GM19238 (cell line): ENCODE results near the gene LMTK2.

Experiments used
- DNase-seq: peaks from one replicate; pipeline ENCODE4 v3.0.0; 2011; ENCODE audit warnings: low spot score; ENCODE audit not compliant: insufficient read length

Gene LMTK2

DNA sequence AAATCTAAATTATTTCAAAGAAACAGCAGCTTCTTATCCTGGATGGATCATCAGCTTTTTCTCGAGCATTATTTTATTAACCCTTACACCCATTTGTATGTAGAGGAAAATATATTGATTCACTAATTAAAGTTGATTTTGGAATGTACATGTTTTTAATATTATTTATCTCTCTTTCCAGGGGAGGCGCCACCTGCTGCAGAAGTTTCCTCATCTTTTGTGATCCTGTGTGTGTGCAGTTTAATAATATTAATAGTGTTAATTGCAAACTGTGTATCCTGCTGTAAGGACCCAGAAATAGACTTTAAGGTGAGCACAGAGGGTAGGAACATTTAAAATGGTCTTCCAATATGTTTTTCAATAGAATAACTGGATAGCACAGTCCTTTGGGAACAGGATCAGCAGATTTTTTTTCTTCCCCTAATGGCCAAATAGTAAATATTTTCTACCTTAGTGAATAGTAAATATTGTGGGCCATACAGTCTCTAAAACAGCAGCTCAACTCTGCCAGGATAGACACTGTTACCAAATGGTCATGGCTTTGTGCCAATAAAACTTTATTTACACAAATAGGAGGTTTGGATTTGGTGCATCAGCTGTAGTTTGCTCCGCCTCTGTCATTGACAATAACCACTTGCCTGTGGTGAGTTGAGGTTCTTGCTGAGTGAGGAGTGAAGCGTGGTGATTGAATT is 30.6 kb downstream of the LMTK2 start:
- DNase-seq = no peak

DNA sequence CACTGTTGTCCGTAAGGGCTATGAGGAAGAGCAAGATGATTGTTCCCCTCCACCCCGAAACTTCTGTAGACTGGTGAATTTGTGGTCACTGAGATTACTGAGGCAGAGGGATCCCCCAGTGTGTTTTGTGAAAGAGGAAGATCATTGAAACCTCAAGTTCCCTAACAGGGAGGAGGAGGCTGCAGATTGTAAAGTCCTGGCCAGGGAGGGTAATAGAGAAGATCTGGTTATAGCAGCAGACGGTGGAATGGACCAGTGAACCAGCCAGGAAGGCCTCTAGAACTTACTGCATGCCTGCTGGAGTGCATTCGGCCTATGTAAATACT is 31.1 kb downstream of the LMTK2 start:
- DNase-seq = peak; percentile 23

DNA sequence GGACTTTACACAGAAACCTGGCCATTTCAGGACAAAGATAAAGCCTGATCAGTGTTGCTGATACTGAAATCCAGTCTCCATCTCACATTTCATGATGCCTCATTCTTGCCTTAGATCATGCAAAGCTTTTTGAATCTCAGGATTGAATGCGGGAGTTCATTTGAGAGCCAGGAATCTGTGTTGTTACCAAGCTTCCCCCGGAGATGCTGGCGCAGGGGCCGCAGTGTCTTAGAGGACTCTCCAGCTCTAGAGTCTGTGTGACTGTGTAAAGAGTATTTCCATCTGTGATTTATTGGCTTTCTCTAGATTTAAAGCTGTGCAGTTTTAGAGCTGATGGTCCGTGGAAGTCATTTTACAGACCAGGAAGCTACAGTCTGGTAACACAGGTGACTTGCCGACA is 32.0 kb downstream of the LMTK2 start:
- no peak for DNase-seq

DNA sequence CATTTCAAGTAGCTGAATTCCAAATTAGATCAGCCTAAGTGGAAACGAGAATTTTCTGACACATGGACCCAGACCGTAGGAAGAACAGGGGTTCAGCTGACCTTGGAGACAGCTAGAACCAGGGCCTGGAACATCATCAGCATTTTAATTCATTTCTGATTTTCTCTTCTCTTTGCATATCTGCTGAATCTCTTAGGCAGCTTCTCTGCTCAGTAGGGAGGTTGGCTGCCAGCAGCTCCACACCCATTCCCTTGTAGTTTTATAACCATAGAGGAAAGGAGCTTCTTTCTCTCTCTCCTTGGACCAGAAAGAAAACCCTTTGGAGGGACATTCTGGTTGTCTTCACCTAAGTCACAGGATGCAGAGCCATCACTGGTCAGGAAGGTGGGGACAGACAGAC is 36.0 kb downstream of the LMTK2 start:
- DNase-seq = no peak

DNA sequence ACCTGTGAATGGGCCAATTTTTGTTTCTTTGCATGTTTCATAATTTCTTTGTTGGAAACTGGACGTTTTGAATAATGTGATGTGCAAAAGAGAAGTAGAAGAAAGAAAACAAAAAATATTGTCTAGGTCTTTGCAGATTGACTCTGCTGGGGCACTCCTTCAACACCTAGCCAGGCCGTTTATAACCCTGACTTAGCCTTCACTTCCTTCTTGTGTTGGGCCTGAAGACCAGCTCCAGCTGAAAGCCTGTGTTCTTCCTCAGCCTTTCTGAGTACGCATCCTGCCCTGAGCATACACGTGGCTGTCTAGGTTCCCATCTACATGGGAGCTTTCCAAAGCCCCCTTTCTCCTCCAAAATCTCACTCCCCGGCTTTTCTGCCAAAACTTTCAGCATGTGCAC is 41.9 kb downstream of the LMTK2 start:
- no peak for DNase-seq

DNA sequence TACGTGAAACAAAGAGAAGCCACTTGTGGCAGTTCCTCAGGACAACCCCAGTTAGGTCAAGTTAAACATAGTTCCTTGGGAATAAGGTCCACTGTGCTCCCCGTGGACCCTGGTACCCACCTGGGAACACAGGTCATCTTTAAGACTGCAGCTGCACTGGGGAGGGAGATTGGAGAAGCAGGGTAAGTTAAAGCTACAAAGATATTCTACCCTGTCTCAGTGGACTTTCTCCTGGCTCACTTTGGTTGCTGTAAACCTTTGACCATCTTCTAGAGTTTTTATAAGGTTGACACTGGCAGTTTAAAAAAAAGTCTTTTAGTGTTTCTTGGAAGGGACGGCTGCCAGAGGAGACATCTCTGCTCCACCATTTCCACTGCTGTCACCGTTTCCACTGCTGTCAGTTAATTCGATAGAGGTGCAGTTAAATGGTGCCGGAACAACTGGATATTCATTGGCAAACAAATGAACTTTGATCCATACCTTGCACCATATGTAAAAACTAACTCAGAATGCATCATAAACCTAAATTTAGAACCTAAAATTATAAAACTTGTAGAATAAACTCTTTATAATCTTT is 42.5 kb downstream of the LMTK2 start:
- no peak for DNase-seq

DNA sequence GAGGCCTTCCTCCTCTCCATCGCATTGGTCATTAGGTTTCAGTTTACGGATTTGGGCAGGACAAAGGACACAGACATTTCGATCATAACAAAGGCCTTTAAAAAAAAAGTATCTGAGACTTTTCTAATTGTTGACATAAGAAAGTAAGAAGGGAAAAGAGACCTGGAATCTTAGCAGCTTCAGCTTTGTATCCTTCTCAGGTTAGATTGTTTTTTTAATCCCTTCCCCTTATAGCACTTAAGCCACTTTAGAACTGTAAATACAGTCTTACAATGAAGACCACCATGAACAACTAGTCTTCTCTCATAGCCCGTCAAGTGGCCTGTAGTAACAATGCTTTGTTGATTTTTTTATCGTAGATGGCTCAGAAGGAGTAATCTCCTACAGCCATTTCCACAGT is 45.2 kb downstream of the LMTK2 start:
- DNase-seq = no peak

DNA sequence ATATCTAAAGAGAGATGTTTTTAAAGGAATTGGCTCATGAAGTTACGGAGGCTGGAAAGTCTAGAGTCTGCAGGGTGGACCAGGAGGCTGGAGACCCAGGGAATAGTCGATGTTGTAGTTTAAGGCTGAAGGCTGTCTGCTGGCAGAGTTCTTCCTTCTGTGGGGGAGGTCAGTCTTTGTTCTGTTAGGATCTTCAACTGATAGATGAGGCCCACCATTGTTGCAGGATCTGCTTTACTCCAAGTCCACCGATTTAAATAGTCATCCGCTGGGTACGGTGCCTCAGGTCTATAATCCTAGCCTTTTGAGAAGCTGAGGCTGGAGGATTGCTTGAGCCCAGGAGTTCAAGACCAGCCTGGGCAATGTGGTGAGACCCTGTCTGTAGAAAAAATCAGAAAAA is 50.0 kb downstream of the LMTK2 start:
- no peak for DNase-seq

DNA sequence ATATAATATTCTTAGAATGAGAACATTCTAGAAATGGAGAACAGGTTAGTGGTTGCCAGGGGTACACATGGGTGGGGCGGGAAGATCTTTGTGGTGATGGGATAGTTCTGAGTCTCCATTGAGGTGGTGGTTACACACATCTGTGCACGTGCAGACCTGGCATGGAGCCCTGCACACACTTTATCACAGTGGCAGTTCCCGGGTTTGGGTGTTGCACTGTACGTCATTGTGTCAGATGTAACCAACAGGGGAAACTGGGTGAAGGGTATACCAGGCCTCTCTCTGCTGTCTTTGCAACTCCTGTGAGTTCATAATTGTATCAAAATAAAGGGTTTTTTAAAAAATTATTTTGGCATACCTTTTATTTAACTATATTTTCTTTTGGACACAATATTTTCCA is 51.1 kb downstream of the LMTK2 start:
- no peak for DNase-seq

DNA sequence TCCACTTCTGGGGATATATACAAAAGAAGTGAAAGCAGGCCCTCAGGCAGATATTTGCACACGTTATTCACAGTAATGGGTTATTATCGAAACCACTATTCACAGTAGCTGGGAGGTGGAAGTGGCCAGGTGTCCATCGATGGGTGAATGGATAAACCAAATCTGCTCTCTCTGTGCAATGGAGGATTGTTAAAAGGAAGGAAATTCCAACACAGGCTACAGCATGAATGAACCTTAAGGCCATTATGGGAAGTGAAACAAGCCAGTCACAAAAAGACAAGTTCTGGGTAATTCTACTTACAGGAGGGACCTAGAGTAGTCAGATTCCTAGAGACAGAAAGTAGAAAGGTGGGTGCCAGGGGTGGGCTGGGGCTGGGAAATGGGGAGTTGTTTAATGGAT is 56.1 kb downstream of the LMTK2 start:
- DNase-seq = no peak

DNA sequence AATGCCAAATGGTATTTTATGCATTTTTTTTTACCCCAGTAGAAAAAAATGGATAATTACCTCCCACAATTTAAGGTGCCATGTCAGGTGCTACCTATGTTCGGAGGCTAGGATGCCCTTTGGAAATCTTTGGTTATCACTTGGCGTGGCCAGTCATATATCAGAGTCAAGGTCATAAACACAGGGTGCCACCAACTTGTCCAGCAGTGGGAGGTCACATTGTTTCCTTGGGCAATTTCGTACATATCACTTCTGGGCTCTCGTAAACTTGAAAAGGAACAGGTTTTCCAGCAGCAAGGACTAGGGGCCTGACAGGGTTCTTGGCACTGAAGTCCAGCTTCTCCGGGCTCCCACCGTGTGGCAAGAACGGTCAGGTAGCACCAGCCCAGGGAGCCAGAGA is 56.6 kb downstream of the LMTK2 start:
- DNase-seq = no peak

DNA sequence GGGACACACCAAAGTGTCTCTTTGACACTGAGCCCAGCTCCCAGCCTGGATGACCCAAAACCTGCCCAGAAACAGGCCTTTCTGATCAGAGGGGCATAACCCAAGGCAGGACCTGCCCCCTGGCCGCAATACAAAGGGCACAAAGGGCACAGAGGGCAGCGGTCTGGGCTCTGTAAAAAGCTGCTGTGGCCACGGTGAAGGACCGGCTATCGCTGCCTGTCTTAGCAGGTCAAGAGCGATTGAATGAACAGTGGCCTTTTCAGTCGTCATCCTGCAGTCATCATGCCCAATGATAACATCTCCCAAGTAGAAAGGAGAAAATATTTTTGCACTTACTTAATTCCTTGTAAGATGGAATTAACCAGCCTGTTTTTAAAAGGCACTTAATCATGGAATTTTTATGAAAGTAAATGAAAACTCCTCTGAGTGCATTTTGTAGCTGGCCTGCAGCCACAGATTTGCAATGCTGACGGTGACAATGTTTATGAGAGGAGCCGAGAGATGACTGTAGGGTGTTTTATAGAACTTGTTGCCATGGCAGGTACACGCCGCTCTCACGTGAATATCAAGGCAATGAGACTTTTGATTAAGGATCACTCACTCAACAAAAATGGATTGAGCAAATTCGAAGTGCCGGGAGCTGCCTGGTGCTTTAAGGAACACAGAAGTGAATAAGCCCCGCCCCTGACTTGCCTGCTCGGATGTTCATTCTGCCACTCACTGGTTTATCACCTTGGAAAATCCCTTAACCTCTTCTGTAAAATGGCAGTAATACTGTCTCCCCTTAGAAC is 57.2 kb downstream of the LMTK2 start:
- DNase-seq = no peak

DNA sequence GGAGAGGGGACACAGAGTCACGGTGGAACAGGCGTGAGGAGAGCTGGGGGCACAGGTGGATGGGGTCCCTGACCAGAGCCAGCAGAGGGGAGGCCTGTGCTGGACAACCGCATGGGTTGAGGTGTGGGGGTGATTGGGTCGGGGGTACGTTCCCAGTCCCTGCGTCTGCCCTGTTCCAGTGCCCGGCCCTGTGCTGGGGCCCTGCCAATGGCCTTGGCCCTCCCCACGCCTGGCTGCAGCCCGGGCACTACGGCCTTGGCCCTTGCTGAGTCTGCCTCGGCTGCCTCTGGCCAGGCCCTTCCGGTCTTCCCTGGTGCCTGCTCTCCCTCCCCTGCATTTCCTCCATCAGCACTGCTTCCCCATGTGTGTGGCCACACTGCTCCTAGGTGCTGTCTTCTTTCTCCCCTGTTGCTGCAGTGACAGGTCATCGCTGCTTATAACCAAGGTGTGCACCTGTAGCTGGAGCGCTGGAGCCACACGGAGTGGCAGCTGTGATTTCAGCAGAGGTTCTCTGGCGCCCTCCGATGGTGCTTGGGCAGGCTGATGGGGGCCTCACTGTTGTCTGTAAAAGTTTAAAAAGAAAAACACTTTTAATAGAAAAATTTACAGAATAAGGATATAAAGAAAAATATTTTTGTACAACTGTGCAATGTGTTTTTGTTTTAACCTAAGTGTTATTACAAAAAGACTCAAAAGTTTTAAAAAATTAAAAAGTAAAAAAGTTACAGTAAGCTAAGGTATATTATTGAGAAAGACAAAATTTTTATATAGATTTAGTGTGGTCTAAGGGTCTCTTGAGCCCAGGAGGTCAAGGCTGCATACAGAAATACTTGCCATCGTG is 59.4 kb downstream of the LMTK2 start:
- peak; percentile 45 for DNase-seq

DNA sequence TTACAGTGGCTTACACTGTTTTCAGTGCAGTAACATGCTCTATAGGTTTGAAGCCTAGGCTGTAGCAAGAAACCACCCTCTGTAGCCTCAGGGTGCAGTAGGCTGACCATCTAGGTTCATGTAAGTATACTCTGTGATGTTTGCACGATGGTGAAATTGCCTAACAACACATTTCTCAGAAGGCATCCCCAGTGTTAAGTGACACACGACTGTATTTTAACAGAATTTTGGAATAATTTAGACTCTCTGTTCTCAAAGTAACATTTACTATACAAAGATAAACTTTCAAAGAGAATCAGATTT is 60.0 kb downstream of the LMTK2 start:
- no peak for DNase-seq

DNA sequence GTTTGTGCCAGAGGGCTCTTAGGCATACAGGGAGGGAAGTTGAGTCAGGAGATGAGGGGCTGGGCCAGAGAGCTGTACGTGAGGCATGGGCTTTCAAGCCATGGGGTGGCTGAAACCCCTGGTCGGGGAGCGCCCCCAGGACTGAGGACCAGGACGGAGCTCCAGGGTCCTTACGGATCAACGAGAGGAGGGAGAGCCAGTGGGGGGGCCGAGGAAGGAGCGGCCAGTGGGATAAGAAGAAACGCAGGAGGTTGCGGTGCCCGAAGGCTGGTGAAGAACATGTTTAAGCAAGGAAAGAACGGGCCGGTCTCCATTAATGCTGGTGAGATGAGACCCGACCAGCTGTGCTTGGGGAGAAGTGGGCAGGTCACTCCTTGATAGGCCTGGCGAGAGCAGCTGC is 61.0 kb downstream of the LMTK2 start:
- DNase-seq = no peak

DNA sequence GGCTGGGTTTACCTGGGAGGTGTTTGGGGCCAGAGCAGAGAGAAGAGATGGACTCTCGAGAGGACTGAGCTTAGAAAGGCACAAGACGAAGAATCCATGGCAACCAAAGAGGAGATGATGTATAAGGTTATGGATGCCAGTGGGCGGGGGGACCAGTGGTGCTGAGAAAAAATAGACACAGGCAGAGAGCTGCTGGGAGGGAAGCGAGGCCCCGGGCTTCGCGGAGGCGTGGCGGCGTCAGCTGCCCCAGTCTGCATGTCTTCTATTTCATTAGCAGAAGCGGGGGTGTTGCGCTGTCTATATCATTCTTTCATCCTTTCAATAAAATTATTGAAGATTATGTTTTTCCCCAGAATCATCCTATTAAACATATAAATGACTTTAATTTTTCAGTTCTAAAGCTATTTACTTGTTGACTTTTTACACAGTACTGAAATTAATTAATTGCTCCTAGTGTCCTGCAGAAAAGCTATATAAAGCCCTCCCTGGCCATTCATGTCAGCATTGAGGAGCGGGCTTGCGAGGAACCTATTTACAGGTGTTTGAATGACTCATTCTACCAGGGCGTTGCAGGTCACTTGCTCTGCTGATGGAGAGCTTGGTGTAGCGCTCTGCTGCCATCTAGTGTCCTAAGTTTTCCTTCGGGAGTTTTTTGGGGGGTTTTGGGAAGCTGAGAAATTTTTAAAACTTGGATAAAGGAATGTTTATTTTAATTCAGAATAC is 61.7 kb downstream of the LMTK2 start:
- DNase-seq = peak; percentile 68

DNA sequence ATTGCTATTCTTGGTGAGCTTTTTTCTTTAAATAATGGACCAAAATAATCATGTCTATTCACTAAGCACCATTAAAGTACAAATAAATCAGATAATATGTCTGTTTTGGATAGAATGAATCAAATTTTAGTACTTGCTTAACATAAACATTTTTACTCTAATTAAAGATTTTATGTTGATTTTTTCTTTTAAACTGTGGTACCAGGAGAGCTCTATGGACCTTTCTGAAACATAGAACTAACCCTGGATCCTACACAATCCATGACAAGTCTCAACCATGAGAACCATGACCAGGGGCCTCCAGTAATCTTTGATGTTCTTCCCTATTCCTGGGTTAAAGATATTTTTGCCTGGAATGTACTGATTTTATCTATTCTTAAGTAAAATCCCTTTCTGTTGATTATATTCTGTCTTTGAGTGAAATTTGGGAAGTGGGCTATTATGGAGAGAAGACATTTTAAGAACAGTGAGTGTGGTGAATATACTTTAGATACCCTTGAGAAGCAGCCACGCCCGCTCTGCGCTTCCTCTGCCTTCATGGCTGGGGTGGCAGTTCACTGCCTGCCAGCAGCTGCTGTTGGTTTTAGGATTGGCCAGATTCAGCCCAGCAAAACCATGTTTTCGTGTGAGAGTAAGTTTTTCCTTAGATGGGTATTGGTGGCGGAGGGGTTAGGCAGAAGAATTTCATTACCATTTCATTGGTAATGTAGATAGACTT is 62.4 kb downstream of the LMTK2 start:
- no peak for DNase-seq

DNA sequence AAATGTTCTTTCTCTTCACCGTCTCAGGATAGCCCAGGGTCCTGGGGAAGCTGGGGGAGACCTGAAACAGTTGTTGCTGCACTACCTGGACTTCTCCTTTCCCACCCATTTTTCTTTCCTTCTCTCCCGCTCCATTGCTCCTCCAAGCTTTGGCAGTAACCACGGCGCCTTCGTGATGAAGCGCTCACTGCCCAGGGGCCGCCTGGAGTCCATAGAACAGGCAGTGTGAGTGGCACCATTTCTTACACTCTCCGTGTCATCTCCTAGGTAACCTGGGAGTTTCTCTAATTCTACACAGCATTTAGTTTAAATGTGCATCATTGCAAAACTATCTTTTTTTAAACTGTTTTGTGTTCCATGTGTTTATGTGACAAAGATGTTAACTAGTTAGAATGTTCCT is 64.3 kb downstream of the LMTK2 start:
- DNase-seq = no peak

DNA sequence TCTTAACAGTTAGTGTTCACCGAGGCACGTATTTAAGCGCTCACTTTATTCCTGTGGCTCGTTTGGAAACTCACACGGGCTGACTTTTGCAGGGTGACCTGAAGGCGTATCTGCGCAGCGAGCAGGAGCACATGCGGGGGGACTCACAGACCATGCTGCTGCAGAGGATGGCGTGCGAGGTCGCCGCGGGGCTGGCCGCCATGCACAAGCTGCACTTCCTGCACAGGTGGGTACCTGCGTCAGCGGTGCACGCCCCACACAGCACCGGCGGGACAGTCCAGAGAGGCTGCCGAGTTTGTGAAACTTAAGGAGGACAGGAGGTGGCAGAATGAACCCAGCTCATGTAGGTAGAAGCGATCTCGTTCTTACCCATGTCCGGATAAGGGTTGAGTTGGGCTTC is 64.8 kb downstream of the LMTK2 start:
- DNase-seq = no peak

DNA sequence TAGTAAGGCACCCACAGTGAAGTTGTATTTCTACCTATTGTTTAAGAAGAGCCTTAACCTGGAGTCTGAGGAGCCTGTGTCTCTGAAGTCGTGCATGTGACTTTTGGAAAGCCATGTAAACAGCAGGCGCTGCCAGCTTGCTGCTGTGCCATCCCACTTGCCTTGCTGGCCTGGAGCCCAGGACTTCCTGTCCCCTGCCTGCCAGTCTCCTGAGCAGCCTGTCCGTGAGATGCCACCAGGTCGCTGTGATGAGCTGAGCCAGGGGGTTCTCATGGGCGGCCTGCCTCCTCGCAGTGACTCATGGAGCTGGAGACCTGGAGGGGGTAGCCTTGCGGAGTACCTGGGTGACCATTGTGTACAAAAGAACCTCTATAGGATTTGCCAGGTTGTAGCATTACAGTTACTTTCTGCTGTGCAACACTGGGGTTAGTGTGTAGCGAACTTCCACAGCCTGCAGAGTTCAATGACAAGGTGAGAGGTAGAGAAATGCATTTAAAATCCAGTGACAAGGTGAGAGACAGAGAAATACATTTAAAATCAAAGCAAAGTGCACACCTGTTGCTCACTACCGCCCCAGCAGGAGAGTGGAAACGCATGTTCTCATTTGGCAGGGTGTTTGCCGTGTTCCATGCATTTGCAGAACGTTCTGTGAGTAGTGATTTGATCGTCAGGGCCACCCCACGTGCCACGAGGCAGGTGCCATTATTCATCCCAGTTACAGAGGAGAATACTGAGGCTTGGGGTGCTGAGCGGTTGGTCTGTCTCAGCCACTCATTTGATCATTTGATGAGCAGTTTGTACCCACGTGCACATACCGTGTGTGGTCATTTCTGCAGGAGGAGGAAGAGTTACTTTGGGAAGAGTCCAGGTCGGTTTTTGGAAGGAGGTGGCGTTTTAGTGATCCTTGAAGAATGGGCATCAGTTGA is 67.9 kb downstream of the LMTK2 start:
- no peak for DNase-seq
